Measurements from ENCODE around the gene FBXO9.

FBXO9 gene

DNA sequence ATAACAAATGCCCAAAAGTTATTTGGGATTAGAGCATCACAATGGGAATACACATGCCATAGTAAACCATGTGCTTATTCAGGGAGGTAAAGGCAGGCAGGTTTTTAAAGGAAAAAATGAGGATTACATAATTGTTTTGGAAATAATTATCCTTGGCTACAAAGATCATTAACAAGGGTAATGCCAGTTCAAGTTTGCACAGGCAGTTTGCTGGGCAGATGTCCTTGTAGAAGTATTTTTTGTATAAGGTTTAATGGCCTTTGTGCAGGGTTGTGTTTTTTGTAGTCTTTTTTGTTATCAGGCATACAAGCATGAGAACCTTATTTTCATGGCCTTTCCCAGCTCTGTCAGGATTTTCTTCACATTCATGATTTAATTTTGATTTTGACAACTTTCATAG, 24.7 kb downstream of the FBXO9 start:
- Histone ChIP-seq H3K9me3 (ENCODE audit: control insufficient read depth, insufficient read depth, low read length) (no peaks in the 10 kb centered on the region), H3K9ac (ENCODE audit: low read depth, low read length) (no peak overlapping the region), H3K36me3 (ENCODE audit: insufficient read depth, low read length) (peaks cover 4% of the 10 kb centered on the region; the same call in 1 of the 2 replicates), H3K4me1 (ENCODE audit: insufficient read depth, low read length) (no peaks in the 10 kb centered on the region)

- peaks cover 7% of the 10 kb centered on the region; the same call in 1 of the 2 replicates for H3K36me3 ChIP-seq (ENCODE audit: insufficient read depth, low read length)
- H3K9ac ChIP-seq (ENCODE audit: low read depth, low read length), result no peak overlapping the region
- H3K4me1 ChIP-seq (ENCODE audit: insufficient read depth, low read length), result no peaks in the 10 kb centered on the region
- no peaks in the 10 kb centered on the region for H3K9me3 ChIP-seq (ENCODE audit: control insufficient read depth, insufficient read depth, low read length)
These were observed 25.4 kb downstream of the FBXO9 start for GRCh38 chr6:53090576-53090975.

DNA sequence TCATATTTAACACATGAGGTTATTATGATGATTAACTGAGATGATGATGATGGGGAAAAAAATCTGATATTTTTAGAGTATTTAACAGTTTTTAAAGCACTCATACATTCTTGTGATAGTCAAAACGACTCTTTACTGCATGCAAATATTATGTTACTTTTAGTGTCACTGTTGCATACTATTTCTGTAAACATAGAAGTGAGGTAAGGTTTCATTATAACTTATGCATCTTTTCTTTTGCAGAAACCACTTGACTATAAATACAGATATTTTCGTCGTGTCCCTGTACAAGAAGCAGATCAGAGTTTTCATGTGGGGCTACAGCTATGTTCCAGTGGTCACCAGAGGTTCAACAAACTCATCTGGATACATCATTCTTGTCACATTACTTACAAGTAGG, 30.1 kb downstream of the FBXO9 start:
- Histone ChIP-seq H3K9me3 (ENCODE audit: control insufficient read depth, insufficient read depth, low read length) (no peaks in the 10 kb centered on the region), H3K4me1 (ENCODE audit: insufficient read depth, low read length) (no peaks in the 10 kb centered on the region), H3K36me3 (ENCODE audit: insufficient read depth, low read length) (peaks cover 7% of the 10 kb centered on the region), H3K9ac (ENCODE audit: low read depth, low read length) (no peak overlapping the region)

- Histone ChIP-seq H3K36me3 (ENCODE audit: insufficient read depth, low read length) (peaks cover 7% of the 10 kb centered on the region), H3K9ac (ENCODE audit: low read depth, low read length) (no peak overlapping the region), H3K9me3 (ENCODE audit: control insufficient read depth, insufficient read depth, low read length) (no peaks in the 10 kb centered on the region), H3K4me1 (ENCODE audit: insufficient read depth, low read length) (no peaks in the 10 kb centered on the region)
These were observed 30.5 kb downstream of the FBXO9 start for GRCh38 chr6:53095716-53096115.

DNA sequence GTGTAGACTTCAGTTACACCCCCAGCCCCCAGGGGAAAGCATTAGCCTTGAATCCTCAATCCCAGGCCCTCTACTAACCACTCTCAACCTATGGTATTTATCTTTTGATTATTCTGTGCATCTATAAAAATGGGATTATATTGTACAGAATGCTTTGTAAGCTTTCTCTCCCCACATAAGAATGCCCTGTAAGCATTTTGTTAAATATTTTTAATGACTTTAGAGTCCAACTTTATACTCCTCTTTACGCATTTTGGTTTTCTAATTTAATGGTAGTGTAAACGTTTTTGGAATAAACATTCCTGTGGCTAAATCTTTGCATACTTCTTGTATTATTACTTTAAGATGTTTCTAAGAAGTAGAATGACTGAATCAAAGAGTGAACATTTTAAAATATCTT, 35.4 kb downstream of the FBXO9 start:
- Histone ChIP-seq H3K9me3 (ENCODE audit: control insufficient read depth, insufficient read depth, low read length) (no peaks in the 10 kb centered on the region), H3K4me1 (ENCODE audit: insufficient read depth, low read length) (no peaks in the 10 kb centered on the region), H3K9ac (ENCODE audit: low read depth, low read length) (no peak overlapping the region), H3K36me3 (ENCODE audit: insufficient read depth, low read length) (peaks cover 4% of the 10 kb centered on the region)

- no peaks in the 10 kb centered on the region for H3K4me1 ChIP-seq (ENCODE audit: insufficient read depth, low read length)
- H3K36me3 ChIP-seq (ENCODE audit: insufficient read depth, low read length), result peaks cover 4% of the 10 kb centered on the region
- no peaks in the 10 kb centered on the region for H3K9me3 ChIP-seq (ENCODE audit: control insufficient read depth, insufficient read depth, low read length)
- H3K9ac ChIP-seq (ENCODE audit: low read depth, low read length), result no peak overlapping the region
These were observed 35.8 kb downstream of the FBXO9 start for GRCh38 chr6:53101006-53101405.

DNA sequence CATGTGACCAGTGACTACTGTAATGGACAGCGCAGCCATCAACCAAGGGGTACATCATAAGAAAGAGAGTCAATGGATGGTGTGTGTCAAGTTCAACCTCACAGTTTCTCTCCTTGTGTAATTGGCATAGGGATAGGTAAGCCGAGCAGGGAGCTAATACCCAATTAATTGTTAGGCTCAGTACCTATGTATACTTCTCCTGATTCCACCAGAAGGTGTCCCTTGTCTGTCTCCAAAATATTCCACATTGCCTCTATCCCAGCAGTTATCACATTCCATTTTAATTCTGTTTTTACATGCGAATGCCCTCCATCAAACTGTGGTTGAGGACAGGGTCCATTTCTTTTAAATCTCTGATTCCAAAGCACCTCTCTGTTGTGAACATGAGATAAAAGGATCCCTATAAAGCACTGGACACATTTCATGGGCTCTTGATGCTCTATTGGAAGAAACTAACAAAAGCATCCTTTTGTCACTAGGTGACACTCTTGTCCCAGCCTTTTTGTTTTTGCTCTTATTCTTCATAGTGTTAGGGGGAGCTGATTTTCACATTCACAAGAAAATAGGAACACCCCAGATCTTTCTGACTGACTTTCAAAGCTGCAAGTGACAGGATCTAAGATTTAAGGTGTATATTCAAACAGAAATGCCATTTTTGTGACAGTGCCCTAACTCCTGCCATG, 38.9 kb downstream of the FBXO9 start:
- no peaks in the 10 kb centered on the region for H3K9me3 ChIP-seq (ENCODE audit: control insufficient read depth, insufficient read depth, low read length)
- no peaks in the 10 kb centered on the region for H3K36me3 ChIP-seq (ENCODE audit: insufficient read depth, low read length)
- no peaks in the 10 kb centered on the region for H3K4me1 ChIP-seq (ENCODE audit: insufficient read depth, low read length)
- no peak overlapping the region for H3K9ac ChIP-seq (ENCODE audit: low read depth, low read length)

DNA sequence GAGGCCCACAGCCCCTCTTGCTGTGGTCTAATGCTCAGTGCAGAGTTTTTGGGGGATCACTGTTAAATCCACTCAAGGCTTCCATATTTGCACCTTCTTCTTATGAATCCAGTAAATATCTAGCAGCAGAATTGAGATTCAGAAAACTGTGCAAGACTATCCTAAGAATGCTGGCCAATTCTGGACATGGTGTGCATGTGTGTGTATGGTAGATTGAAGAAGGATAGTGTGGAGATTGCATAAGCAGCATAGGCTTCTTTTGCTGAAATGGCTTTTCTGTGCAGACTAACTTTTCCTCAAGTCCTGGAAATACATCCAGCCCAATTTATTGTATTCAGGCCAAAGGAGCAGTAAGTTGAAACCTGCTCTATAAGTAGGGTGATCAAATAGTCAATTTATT, 39.7 kb downstream of the FBXO9 start:
- no peaks in the 10 kb centered on the region for H3K9me3 ChIP-seq (ENCODE audit: control insufficient read depth, insufficient read depth, low read length)
- H3K36me3 ChIP-seq (ENCODE audit: insufficient read depth, low read length), result no peaks in the 10 kb centered on the region; the same call in 1 of the 2 replicates
- no peak overlapping the region for H3K9ac ChIP-seq (ENCODE audit: low read depth, low read length)
- no peaks in the 10 kb centered on the region for H3K4me1 ChIP-seq (ENCODE audit: insufficient read depth, low read length)

DNA sequence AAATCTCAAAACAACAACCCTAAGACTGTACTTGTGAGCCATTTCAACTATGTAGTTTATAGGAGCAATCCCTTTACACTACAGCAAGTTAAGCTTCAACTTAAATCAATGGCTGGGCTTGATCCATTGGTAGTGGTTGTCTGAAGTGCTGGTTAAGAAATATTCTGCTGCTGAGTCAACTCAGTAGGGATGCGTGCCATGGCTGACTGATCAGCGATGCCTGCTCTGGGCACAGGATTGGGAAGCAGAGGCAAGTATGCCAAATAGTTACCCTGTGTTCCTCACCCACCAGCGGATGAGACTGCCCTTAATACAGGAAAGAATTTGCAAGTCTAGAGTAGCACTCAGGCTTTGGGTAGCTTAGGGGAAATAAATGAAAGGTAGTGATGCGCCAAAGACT, 41.9 kb downstream of the FBXO9 start:
- Histone ChIP-seq H3K4me1 (ENCODE audit: insufficient read depth, low read length) (no peaks in the 10 kb centered on the region), H3K9ac (ENCODE audit: low read depth, low read length) (no peak overlapping the region), H3K36me3 (ENCODE audit: insufficient read depth, low read length) (no peaks in the 10 kb centered on the region; the same call in 1 of the 2 replicates), H3K9me3 (ENCODE audit: control insufficient read depth, insufficient read depth, low read length) (no peaks in the 10 kb centered on the region)

- Histone ChIP-seq H3K36me3 (ENCODE audit: insufficient read depth, low read length) (no peaks in the 10 kb centered on the region; the same call in 1 of the 2 replicates), H3K9me3 (ENCODE audit: control insufficient read depth, insufficient read depth, low read length) (peaks cover under 1% of the 10 kb centered on the region; the same call in 1 of the 2 replicates)
These were observed 44.4 kb downstream of the FBXO9 start for GRCh38 chr6:53109612-53110011.

GRCh38 chr6:53111865-53112264, 46.7 kb downstream of the FBXO9 start:
- no peaks in the 10 kb centered on the region; the same call in 1 of the 2 replicates for H3K36me3 ChIP-seq (ENCODE audit: insufficient read depth, low read length)
- H3K9me3 ChIP-seq (ENCODE audit: control insufficient read depth, insufficient read depth, low read length), result peaks cover 5% of the 10 kb centered on the region; the same call in 1 of the 2 replicates
- H3K4me1 ChIP-seq (ENCODE audit: insufficient read depth, low read length), result no peaks in the 10 kb centered on the region
- no peak overlapping the region for H3K9ac ChIP-seq (ENCODE audit: low read depth, low read length)

More at GRCh38 chr6:53109612-53110011, 44.4 kb downstream of the FBXO9 start:
- H3K4me1 ChIP-seq (ENCODE audit: insufficient read depth, low read length), result no peaks in the 10 kb centered on the region
- H3K9ac ChIP-seq (ENCODE audit: low read depth, low read length), result no peak overlapping the region

DNA sequence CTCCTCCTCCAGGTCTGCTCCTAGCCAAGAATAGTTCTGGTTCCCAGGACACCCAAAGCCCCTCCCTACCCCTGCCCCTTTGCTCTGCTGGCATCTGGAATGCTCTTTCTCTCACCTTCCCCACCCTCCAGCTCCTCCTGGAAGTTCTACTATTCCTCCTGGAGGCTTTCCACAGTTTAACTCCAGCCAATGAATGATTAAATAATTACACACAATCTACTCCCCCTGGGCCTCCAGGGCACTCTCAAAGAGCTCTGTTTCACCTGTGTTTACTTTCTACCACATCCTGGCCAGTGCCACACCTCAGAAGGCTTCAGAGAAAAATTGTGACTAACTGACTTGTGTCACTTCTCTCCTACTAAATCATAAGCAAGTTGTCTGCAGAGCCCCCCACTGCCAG, 47.2 kb downstream of the FBXO9 start:
- Histone ChIP-seq H3K4me1 (ENCODE audit: insufficient read depth, low read length) (no peaks in the 10 kb centered on the region), H3K9ac (ENCODE audit: low read depth, low read length) (no peak overlapping the region), H3K9me3 (ENCODE audit: control insufficient read depth, insufficient read depth, low read length) (peaks cover 5% of the 10 kb centered on the region; the same call in 1 of the 2 replicates), H3K36me3 (ENCODE audit: insufficient read depth, low read length) (no peaks in the 10 kb centered on the region; the same call in 1 of the 2 replicates)

- Histone ChIP-seq H3K9me3 (ENCODE audit: control insufficient read depth, insufficient read depth, low read length) (peaks cover 5% of the 10 kb centered on the region; the same call in 1 of the 2 replicates), H3K36me3 (ENCODE audit: insufficient read depth, low read length) (no peaks in the 10 kb centered on the region; the same call in 1 of the 2 replicates), H3K4me1 (ENCODE audit: insufficient read depth, low read length) (no peaks in the 10 kb centered on the region), H3K9ac (ENCODE audit: low read depth, low read length) (no peak overlapping the region)
These were observed 47.7 kb downstream of the FBXO9 start for GRCh38 chr6:53112871-53113270.

DNA sequence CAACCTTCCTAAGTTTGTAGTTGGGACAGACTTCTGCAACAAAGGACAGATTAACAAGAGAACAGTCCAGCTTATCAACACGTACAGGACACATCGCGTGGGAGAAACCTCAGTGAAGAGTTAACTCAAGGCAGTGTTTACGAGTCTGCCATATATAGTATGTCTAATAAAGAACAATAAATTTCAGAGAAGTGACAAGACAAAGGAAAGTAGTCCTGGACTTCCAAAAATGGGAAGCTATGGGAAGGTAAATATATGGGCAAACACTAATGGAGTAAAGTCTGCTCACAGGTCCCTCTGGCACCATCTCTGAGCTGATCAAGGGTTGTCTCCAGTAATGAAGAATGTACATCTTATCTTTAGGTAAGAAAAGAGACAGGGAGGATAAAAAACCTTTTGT, 48.5 kb downstream of the FBXO9 start:
- Histone ChIP-seq H3K36me3 (ENCODE audit: insufficient read depth, low read length) (no peaks in the 10 kb centered on the region; the same call in 1 of the 2 replicates), H3K9ac (ENCODE audit: low read depth, low read length) (no peak overlapping the region), H3K9me3 (ENCODE audit: control insufficient read depth, insufficient read depth, low read length) (peaks cover 5% of the 10 kb centered on the region; the same call in 1 of the 2 replicates), H3K4me1 (ENCODE audit: insufficient read depth, low read length) (peaks cover 6% of the 10 kb centered on the region)

DNA sequence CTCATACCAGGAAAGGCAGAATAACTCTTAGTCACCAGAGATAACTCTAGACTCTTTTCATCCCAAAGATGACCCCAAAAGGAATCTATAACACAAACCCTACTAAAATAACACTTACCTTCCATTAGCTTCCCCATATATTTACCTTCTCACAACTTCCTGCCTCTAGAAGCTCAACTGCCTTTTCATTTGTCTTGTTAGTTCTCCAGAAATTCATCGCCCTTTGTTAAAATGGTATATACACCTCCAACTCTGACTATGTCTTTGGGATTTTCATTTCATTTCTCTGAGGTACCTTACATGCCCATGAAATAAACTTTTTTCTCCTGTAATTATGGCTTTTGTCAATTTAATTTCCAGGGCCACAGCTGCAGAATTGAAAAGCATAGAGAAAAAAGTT, 49.9 kb downstream of the FBXO9 start:
- peaks cover 5% of the 10 kb centered on the region; the same call in 1 of the 2 replicates for H3K9me3 ChIP-seq (ENCODE audit: control insufficient read depth, insufficient read depth, low read length)
- peaks cover 18% of the 10 kb centered on the region for H3K4me1 ChIP-seq (ENCODE audit: insufficient read depth, low read length)
- no peak overlapping the region for H3K9ac ChIP-seq (ENCODE audit: low read depth, low read length)
- H3K36me3 ChIP-seq (ENCODE audit: insufficient read depth, low read length), result no peaks in the 10 kb centered on the region
